NCI-H69 (cell line): ENCODE measurements around the gene XPR1.
A peak's percentile ranks its signal among the peaks of the same experiment; 100 is the strongest.
"Not testable (repeated sequence)": the region's sequence is repeated elsewhere in the genome, so short reads cannot be mapped to it uniquely, and the experiment has no call there.

ENCODE experiments used
- DNase-seq: peaks from one replicate; lab custom pipeline; 2025; lab: John Stamatoyannopoulos, UW

The XPR1 gene

DNA sequence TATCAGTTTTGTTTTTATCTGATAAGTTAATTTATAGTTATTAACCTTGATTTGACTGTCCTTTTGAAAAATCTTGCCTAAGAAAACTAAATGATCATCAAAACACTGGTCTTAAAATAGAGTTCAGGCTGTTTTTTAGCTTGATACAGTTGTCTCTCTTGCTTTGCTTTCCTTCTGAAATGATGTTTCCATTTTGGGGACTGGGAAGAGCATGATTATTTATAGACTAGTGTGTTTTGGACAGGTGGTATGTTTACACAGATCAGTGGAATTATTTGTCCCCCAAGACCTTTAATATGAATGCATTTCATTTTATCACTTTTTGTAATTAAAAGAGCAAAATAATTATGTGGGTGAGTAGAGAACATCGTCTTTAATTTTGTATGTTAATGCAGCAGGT lies 90.8 kb downstream of the XPR1 start:
- DNase-seq, result no peak

DNA sequence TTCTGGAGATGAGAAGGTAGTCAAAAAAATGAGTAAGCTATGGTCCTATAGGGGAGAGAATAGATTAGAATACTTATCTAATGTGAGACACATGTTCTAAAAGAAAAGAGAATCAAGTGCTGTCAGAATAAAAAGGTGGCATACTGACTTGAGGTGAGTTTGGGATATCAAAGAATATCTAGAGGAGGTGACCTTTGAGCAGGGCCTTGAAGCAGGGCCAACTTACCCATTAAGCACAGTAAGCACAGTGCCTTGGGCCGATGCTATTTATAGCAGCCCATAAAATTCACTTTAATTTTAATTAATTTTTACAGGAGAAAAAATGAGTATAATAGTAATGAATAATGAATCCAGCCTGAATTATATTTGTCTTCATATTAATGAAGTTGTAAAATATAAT lies 92.2 kb downstream of the XPR1 start:
- no peak for DNase-seq

GRCh38 chr1:180726024-180726423 lies 94.2 kb downstream of the XPR1 start:
- not testable (repeated sequence) for DNase-seq

DNA sequence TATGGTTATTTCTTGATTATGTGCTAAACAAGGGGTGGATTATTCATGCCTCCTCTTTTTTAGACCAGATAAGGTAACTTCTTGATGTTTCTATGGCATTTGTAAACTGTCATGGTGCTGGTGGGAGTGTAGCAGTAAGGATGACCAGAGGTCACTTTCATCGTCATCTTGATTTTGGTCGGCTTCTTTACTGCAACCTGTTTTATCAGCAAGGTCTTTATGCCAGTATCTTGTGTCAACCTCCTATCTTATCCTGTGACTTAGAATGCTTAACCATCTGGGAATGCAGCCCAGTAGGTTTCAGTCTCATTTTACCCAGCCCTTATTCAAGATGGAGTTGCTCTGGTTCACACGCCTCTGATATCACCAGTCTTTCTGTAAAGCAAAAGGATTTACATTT lies 95.9 kb downstream of the XPR1 start:
- not testable (repeated sequence) for DNase-seq

DNA sequence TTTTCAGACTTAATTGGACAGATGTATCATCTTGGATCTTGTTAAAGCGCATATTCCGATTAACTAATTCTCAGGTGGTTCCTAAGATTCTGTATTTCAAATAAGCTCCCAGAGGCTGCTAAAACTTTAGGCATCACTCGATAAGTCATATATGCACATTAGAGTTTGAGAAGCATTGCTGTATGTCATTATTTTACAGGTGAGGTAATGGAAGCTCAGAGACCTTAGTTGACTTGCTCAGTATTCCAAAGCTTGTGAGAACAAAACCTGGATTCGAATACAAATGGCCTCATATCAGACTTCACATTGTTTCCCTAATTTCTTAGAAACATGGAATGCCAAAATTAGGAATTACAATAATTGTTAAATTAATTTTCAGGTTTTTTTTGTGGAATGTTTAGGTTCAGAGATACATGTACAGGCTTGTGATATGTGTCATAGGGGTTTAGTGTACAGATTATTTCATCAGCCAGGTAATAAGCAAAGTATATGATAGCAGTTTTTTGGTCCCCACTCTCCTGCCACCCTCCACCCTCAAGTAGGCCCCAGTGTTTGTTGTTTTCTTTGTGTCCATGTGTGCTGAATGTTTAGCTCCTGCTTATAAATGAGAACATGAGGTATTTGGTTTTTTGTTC lies 96.8 kb downstream of the XPR1 start:
- no peak for DNase-seq

- DNase-seq, result no peak
These were observed 99.3 kb downstream of the XPR1 start for GRCh38 chr1:180731131-180731530.

DNA sequence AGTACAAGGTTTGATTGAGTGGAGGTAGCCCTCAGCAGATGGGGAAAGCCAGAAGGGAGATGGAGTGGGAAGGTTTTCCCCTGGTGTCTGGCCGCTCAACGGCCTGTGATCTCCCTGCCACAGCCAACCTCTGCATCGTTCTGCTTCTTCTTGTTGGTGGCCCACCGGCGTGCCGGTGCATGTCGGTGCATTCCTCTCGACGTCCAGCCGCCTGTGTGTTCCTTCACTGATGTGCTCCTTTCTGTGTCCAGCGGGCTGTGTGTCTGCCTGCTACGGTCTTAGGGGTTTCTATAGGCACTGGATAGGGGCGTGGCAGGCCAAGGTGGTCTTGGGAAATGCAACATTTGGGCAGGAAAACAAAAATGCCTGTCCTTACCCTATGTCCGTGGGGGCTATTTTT lies 101.0 kb downstream of the XPR1 start:
- no peak for DNase-seq

DNA sequence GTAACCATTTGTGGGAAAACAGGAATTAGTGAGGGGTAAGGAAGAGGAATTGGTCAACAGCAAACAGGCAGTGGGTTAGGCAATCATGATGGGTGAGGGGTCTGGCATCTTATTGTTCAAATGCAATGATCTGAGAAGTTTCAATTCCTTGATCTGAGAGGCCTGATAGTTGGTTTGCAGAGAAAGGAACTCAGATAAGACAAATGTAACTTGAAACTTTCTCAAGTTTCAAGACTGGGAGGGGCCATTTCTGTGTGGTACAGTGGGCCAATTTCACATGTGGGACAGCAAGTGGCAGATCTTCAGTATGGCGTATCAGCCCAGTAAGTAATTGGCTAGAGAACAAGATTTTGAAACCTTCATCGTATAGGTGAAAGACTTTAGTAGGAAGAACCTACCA lies 102.5 kb downstream of the XPR1 start:
- no peak for DNase-seq

DNA sequence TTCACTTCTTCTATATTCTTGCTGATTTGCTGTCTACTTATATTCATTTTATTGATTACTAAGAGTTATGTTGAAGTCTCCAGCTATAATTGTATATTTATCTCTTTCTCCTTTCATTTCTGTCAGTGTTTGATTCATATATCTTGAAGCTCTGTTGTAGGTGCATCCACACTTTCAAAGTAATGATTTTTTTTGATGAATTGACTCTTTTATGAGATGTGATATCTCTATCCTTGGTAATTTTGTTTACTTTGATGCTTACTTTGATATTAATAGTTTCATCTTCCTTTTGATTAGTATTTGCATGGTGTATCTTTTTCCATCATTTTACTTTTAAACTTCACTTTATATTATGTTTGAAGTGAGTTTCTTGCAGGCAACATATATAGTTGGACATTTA lies 110.8 kb downstream of the XPR1 start:
- DNase-seq, result no peak

GRCh38 chr1:180743868-180744267 lies 112.0 kb downstream of the XPR1 start:
- no peak for DNase-seq

GRCh38 chr1:180745098-180745497 lies 113.3 kb downstream of the XPR1 start:
- no peak for DNase-seq

DNA sequence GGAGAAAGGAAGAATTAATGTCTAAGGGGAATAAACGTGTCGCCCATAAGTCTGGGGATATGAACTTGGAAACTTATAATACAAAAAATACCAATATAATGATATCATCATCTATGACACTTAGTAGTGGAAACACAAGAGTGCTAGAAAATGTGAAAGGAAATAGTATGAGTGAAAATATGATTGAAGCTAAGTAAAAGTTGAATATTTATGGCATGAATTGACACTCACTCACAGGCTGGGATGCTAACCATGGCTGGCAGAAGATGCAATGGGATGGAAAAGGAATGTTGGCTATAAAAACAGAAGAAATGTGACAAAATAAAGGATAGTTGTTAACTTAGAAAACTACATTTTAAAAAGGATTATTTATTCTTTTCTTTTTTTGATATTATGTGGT lies 120.1 kb downstream of the XPR1 start:
- no peak for DNase-seq

- DNase-seq, result no peak
These were observed 122.6 kb downstream of the XPR1 start for GRCh38 chr1:180754453-180754852.

DNA sequence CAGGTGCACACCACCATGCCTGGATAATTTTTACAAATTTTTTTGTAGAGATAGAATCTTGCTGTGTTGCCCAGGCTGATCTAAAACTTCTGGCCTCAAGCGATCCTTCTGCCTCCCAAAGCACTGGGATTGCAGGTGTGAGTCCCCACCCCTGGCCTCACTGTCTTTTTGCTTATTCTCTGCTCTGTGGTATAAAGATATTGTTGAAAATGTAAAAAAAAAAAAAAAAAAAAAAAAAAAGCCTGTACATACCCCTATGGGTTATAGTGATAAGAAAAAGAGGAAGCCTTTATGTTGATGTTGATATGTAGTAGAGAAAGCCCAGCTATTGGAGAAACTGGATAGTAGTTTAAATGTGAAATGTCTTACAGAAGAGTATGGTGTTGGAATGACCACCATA lies 125.8 kb downstream of the XPR1 start:
- no peak for DNase-seq

- DNase-seq, result no peak
These were observed 131.0 kb downstream of the XPR1 start for GRCh38 chr1:180762796-180763195.

DNA sequence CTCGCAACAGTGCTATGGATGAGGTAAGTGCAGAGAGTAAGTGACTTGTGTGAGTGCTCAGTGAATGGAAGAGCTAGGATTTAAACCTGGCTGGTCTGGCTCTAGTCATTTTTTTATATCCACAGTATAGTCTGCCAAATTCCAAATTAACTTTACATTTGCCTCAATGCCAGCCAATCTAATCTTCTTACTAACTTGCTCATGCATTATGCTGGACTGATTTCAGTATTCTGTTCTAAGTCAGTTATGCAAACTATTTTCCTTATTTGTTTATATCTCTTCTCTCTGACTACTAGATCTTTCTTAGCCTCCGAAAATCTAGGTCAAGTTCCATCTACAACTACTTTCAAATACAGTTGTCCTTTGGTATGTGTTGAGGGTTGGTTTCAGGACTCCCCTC lies 133.3 kb downstream of the XPR1 start:
- no peak for DNase-seq

GRCh38 chr1:180769889-180770288 lies 138.1 kb downstream of the XPR1 start:
- no peak for DNase-seq

GRCh38 chr1:180773210-180773865 lies 141.5 kb downstream of the XPR1 start:
- DNase-seq, result no peak

- no peak for DNase-seq
These were observed 144.0 kb downstream of the XPR1 start for GRCh38 chr1:180775801-180776200.

GRCh38 chr1:180777072-180777689 lies 145.4 kb downstream of the XPR1 start:
- DNase-seq, result no peak

DNA sequence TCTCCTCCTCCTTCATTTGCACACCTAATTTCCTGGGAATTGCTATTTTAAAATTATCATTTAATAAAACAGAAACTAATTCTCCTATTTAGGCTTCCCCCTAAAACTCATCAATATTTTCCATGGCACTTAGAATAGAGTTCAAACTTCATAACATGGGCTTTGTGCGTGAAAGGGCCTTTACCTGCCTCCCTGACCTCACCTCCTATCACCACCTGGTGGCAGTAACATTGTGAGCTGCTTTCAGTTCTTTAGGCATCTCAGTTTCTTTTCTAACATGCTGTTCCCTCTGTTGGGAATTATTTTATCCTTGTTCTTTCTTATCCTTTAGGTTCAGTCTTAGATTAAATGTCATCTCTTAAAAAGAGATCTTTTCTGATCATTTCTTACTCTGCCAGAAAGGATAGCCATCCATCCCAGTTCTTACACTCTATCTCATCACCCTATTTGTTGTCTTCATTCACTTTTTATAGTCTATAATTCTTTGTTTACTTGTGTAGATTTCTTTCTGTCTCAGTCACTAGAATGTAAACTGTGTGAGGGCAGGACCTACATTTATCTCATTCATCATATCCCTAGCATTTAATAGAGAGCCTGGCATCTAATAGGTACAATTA lies 147.1 kb downstream of the XPR1 start:
- DNase-seq, result peak; percentile 70

DNA sequence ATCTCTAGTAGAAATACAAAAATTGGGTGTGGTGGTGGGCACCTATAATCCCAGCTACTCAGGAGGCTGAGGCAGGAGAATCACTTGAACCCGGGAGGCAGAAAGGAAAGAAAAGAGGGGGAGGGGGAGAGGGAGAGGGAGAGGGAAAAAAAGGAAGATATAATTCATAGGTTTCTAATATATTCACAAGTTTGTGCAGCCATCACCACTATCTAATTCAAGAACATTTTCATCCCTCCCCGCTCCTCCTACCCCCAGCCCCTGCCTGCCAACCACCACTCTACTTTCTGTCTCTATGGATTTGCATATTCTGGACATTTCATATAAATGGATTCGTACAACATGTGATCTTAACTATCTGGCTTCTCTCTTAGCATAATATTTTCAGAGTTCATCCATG lies 147.8 kb downstream of the XPR1 start:
- DNase-seq, result no peak

- no peak for DNase-seq
These were observed 149.9 kb downstream of the XPR1 start for GRCh38 chr1:180781718-180782117.
